ENCODE measurements around the gene ACP4.
"Not testable (repeated sequence)": the region's sequence is repeated elsewhere in the genome, so short reads cannot be mapped to it uniquely, and the experiment has no call there.

Gene ACP4

GRCh38 chr19:50790396-50790795 is at the start of gene ACP4:
Gene ACP4 (plus strand): TSS chr19:50790415. CDS start chr19:50790415, 0 bp downstream.
- no peak within 1 kb of the TSS for H3K9ac ChIP-seq (ENCODE audit: low read length)
- no peaks in the 10 kb centered on the region for H3K9me3 ChIP-seq (ENCODE audit: control insufficient read depth, insufficient read depth, low read depth, low read length)
- no peaks in the 10 kb centered on the region for H3K27me3 ChIP-seq (ENCODE audit: control insufficient read depth, insufficient read depth, low read length)
- H3K27ac ChIP-seq (ENCODE audit: low read depth, low read length): no peak within 1 kb of the TSS
- H3K4me1 ChIP-seq (ENCODE audit: control insufficient read depth, insufficient read depth, low read length): peaks cover 8% of the 10 kb centered on the region; the same call in 1 of the 2 replicates
- H3K36me3 ChIP-seq (ENCODE audit: control insufficient read depth, insufficient read depth, low read length): peaks cover 4% of the 10 kb centered on the region; the same call in 1 of the 2 replicates
- no peak within 1 kb of the TSS for H3K4me3 ChIP-seq (ENCODE audit: low read depth, low read length)

GRCh38 chr19:50741179-50741933 is 48.9 kb upstream of the ACP4 start:
- H3K27ac ChIP-seq (ENCODE audit: low read depth, low read length): no peak overlapping the region
- no peaks in the 10 kb centered on the region for H3K36me3 ChIP-seq (ENCODE audit: control insufficient read depth, insufficient read depth, low read length)
- H3K4me1 ChIP-seq (ENCODE audit: control insufficient read depth, insufficient read depth, low read length): no peaks in the 10 kb centered on the region
- H3K27me3 ChIP-seq (ENCODE audit: control insufficient read depth, insufficient read depth, low read length): peaks cover 3% of the 10 kb centered on the region
- no peak overlapping the region for H3K9ac ChIP-seq (ENCODE audit: low read length)
- no peaks in the 10 kb centered on the region for H3K9me3 ChIP-seq (ENCODE audit: control insufficient read depth, insufficient read depth, low read depth, low read length)
- no peak overlapping the region for H3K4me3 ChIP-seq (ENCODE audit: low read depth, low read length)

- no peak overlapping the region for H3K4me3 ChIP-seq (ENCODE audit: low read depth, low read length)
- no peak overlapping the region for H3K27ac ChIP-seq (ENCODE audit: low read depth, low read length)
- H3K27me3 ChIP-seq (ENCODE audit: control insufficient read depth, insufficient read depth, low read length): peaks cover 3% of the 10 kb centered on the region
- H3K9me3 ChIP-seq (ENCODE audit: control insufficient read depth, insufficient read depth, low read depth, low read length): no peaks in the 10 kb centered on the region
- no peaks in the 10 kb centered on the region for H3K36me3 ChIP-seq (ENCODE audit: control insufficient read depth, insufficient read depth, low read length)
- H3K9ac ChIP-seq (ENCODE audit: low read length): no peak overlapping the region
- H3K4me1 ChIP-seq (ENCODE audit: control insufficient read depth, insufficient read depth, low read length): no peaks in the 10 kb centered on the region
These were observed 46.7 kb upstream of the ACP4 start for GRCh38 chr19:50743537-50743936.

- Histone ChIP-seq H3K27ac (ENCODE audit: low read depth, low read length) (no peak overlapping the region), H3K27me3 (ENCODE audit: control insufficient read depth, insufficient read depth, low read length) (no peaks in the 10 kb centered on the region; the same call in 1 of the 2 replicates), H3K9me3 (ENCODE audit: control insufficient read depth, insufficient read depth, low read depth, low read length) (no peaks in the 10 kb centered on the region), H3K4me1 (ENCODE audit: control insufficient read depth, insufficient read depth, low read length) (no peaks in the 10 kb centered on the region), H3K4me3 (ENCODE audit: low read depth, low read length) (no peak overlapping the region), H3K36me3 (ENCODE audit: control insufficient read depth, insufficient read depth, low read length) (no peaks in the 10 kb centered on the region), H3K9ac (ENCODE audit: low read length) (no peak overlapping the region)
These were observed 45.0 kb upstream of the ACP4 start for GRCh38 chr19:50745221-50745620.

- H3K4me3 ChIP-seq (ENCODE audit: low read depth, low read length); H3K9ac ChIP-seq (ENCODE audit: low read length); H3K36me3 ChIP-seq (ENCODE audit: control insufficient read depth, insufficient read depth, low read length); H3K27me3 ChIP-seq (ENCODE audit: control insufficient read depth, insufficient read depth, low read length); H3K27ac ChIP-seq (ENCODE audit: low read depth, low read length); H3K4me1 ChIP-seq (ENCODE audit: control insufficient read depth, insufficient read depth, low read length); H3K9me3 ChIP-seq (ENCODE audit: control insufficient read depth, insufficient read depth, low read depth, low read length): not testable (repeated sequence)
These were observed 43.1 kb upstream of the ACP4 start for GRCh38 chr19:50747141-50747540.

GRCh38 chr19:50749490-50749889 is 40.7 kb upstream of the ACP4 start:
- no peaks in the 10 kb centered on the region for H3K27me3 ChIP-seq (ENCODE audit: control insufficient read depth, insufficient read depth, low read length)
- H3K9ac ChIP-seq (ENCODE audit: low read length): no peak overlapping the region
- no peak overlapping the region for H3K27ac ChIP-seq (ENCODE audit: low read depth, low read length)
- H3K9me3 ChIP-seq (ENCODE audit: control insufficient read depth, insufficient read depth, low read depth, low read length): no peaks in the 10 kb centered on the region
- no peaks in the 10 kb centered on the region for H3K36me3 ChIP-seq (ENCODE audit: control insufficient read depth, insufficient read depth, low read length)
- no peaks in the 10 kb centered on the region for H3K4me1 ChIP-seq (ENCODE audit: control insufficient read depth, insufficient read depth, low read length)
- no peak overlapping the region for H3K4me3 ChIP-seq (ENCODE audit: low read depth, low read length)

- H3K27me3 ChIP-seq (ENCODE audit: control insufficient read depth, insufficient read depth, low read length): 0 out of 2 replicates have a peak, but pooled peaks cover under 1% of the 10 kb centered on the region
- H3K9me3 ChIP-seq (ENCODE audit: control insufficient read depth, insufficient read depth, low read depth, low read length): no peaks in the 10 kb centered on the region
- H3K4me3 ChIP-seq (ENCODE audit: low read depth, low read length): no peak overlapping the region
- H3K36me3 ChIP-seq (ENCODE audit: control insufficient read depth, insufficient read depth, low read length): no peaks in the 10 kb centered on the region
- no peak overlapping the region for H3K27ac ChIP-seq (ENCODE audit: low read depth, low read length)
- no peak overlapping the region for H3K9ac ChIP-seq (ENCODE audit: low read length)
- no peaks in the 10 kb centered on the region for H3K4me1 ChIP-seq (ENCODE audit: control insufficient read depth, insufficient read depth, low read length)
These were observed 40.2 kb upstream of the ACP4 start for GRCh38 chr19:50750010-50750409.

GRCh38 chr19:50753879-50754278 is 36.3 kb upstream of the ACP4 start:
- Histone ChIP-seq H3K27me3 (ENCODE audit: control insufficient read depth, insufficient read depth, low read length) (0 out of 2 replicates have a peak, but pooled peaks cover 3% of the 10 kb centered on the region), H3K4me1 (ENCODE audit: control insufficient read depth, insufficient read depth, low read length) (no peaks in the 10 kb centered on the region), H3K27ac (ENCODE audit: low read depth, low read length) (no peak overlapping the region), H3K4me3 (ENCODE audit: low read depth, low read length) (no peak overlapping the region), H3K9ac (ENCODE audit: low read length) (no peak overlapping the region), H3K36me3 (ENCODE audit: control insufficient read depth, insufficient read depth, low read length) (no peaks in the 10 kb centered on the region), H3K9me3 (ENCODE audit: control insufficient read depth, insufficient read depth, low read depth, low read length) (no peaks in the 10 kb centered on the region)

GRCh38 chr19:50756244-50756643 is 34.0 kb upstream of the ACP4 start:
- not testable (repeated sequence) for H3K9me3 ChIP-seq (ENCODE audit: control insufficient read depth, insufficient read depth, low read depth, low read length); H3K4me3 ChIP-seq (ENCODE audit: low read depth, low read length); H3K27ac ChIP-seq (ENCODE audit: low read depth, low read length); H3K4me1 ChIP-seq (ENCODE audit: control insufficient read depth, insufficient read depth, low read length); H3K9ac ChIP-seq (ENCODE audit: low read length); H3K27me3 ChIP-seq (ENCODE audit: control insufficient read depth, insufficient read depth, low read length); H3K36me3 ChIP-seq (ENCODE audit: control insufficient read depth, insufficient read depth, low read length)

GRCh38 chr19:50757624-50758023 is 32.6 kb upstream of the ACP4 start:
- not testable (repeated sequence) for H3K36me3 ChIP-seq (ENCODE audit: control insufficient read depth, insufficient read depth, low read length); H3K4me1 ChIP-seq (ENCODE audit: control insufficient read depth, insufficient read depth, low read length); H3K4me3 ChIP-seq (ENCODE audit: low read depth, low read length); H3K27ac ChIP-seq (ENCODE audit: low read depth, low read length); H3K9ac ChIP-seq (ENCODE audit: low read length); H3K27me3 ChIP-seq (ENCODE audit: control insufficient read depth, insufficient read depth, low read length); H3K9me3 ChIP-seq (ENCODE audit: control insufficient read depth, insufficient read depth, low read depth, low read length)

- H3K9ac ChIP-seq (ENCODE audit: low read length); H3K27ac ChIP-seq (ENCODE audit: low read depth, low read length); H3K9me3 ChIP-seq (ENCODE audit: control insufficient read depth, insufficient read depth, low read depth, low read length); H3K36me3 ChIP-seq (ENCODE audit: control insufficient read depth, insufficient read depth, low read length); H3K4me1 ChIP-seq (ENCODE audit: control insufficient read depth, insufficient read depth, low read length); H3K27me3 ChIP-seq (ENCODE audit: control insufficient read depth, insufficient read depth, low read length); H3K4me3 ChIP-seq (ENCODE audit: low read depth, low read length): not testable (repeated sequence)
These were observed 31.1 kb upstream of the ACP4 start for GRCh38 chr19:50759076-50759475.

Measured in HUES6 (cell line).